Measurements from ENCODE around the gene B4GAT1.
"Not testable (repeated sequence)": the region's sequence is repeated elsewhere in the genome, so short reads cannot be mapped to it uniquely, and the experiment has no call there.

Gene B4GAT1

GRCh38 chr11:66362481-66363147 is 15.2 kb upstream of the B4GAT1 start:
- no peak for DNase-seq

DNA sequence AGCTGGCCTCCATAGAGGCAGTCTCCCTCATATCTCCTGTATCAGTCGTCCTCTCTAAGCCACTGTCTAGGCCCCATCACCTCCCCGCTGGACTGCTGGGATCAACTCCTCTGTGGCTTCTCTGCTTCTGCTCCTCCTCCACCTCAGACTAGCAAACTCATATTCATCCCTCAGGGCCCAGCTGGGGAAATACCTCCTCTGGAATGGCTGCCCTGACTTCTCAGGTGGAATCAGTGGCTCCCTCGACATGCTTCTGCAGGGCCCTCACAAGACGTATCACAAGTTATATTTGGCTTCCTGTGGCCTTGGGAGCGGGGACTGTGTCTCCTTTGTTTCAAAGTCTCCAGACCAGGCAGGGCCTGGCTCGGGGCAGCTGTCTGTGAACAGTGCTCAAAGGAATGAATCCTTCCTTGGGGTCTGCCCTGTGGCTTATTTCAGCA is 14.1 kb upstream of the B4GAT1 start:
- no peak for DNase-seq

- no peak for DNase-seq
Observed at GRCh38 chr11:66360406-66361073, 13.1 kb upstream of the B4GAT1 start.

DNA sequence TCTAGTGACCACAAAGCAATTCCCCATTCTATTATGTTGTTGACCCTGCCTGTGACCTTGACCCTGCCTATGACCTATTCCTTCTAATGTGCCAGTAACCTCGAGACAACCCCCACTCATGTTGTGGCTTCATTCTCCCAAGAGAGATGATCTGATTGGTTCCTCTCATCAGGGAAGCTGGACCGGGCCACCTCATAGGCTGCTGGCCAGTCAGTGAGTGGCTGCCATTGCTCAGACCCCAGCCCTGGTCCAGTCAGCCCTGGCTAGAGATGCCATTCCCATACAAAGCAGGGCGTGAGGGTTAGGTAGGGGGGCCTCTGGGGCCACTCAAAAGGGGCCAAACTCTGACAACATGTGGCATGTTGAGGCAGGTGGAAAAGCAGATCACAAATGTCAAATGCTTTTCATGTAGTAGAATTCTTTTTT is 12.2 kb upstream of the B4GAT1 start:
- no peak for DNase-seq

GRCh38 chr11:66350560-66351235 is 3.3 kb upstream of the B4GAT1 start:
- not testable (repeated sequence) for DNase-seq

DNA sequence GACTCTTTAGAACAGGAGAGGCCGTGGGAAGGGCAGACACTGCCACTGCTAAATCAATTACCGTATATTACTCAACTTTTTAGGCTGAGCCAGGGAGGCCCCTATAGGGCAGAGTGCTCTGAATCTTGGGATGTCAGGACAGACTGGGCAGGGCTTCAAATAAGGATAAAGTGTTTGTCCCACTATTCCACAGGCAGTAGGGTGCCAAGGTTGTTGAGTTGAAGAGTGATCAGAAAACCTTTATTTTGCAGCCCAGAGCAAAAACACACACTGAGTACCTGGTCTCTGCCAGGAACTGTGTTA is 1.6 kb upstream of the B4GAT1 start:
- DNase-seq: no peak

DNA sequence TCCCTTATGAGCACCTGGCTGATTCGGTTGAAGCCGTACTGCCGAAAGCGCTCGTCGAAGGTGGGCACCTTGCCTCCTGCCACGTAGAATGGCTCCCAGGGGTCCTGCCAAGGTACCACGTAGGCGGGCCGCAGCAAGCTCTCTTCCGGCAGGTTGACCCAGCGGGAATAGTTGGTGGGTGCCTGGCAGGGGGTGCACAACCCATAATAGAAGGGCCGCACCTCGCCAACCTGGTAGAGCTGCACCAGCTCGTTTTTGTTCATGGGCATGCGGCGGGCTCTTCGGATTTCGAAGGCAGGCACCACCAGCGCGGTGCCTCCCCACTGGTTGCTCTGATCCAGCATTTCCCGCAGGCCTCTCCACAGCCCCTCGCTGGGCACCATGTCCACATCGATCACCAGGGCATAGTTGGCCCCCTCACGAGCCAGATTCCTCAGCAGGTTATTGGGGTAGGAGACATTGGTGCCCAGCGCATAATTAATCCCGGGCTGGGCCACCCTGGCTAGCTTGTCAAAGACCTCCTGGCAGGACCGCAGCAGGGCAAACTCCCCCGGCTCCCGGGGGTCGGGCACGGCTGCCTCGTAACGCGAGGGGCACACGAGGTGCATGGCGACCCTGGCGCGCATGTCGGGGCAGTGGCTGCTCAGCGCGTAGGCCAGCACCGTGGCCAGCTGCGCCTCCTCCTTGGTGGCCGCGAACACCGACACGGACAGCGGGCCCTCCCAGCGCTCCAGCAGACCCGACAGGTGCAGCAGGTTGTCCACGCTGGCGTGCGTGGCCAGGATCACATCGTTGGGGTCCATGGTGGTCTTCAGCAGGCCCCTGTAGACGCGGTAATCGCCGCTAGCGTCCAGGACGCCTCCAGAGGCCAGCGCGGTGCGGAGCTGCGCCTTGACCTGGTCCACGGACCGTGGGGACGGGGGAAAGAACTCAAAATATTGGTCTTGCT is 679 bp downstream of the B4GAT1 start:
- no peak for DNase-seq

DNA sequence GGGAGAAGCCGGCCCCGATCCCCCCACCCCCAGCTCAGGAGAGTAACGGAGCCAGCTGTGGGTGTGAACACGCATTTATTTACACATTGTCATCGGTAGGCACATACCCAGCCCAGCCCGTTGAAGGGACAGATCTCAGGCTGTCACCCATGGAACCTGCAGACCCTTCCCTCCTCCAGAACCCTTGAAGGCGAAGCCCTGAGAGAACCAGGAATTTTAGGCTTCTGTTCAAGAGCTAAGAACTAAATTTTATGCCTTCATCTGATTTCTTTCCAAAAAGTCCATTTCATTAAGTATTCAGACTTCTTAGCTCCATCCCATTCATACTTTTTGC is 2.1 kb downstream of the B4GAT1 start:
- DNase-seq: no peak

DNA sequence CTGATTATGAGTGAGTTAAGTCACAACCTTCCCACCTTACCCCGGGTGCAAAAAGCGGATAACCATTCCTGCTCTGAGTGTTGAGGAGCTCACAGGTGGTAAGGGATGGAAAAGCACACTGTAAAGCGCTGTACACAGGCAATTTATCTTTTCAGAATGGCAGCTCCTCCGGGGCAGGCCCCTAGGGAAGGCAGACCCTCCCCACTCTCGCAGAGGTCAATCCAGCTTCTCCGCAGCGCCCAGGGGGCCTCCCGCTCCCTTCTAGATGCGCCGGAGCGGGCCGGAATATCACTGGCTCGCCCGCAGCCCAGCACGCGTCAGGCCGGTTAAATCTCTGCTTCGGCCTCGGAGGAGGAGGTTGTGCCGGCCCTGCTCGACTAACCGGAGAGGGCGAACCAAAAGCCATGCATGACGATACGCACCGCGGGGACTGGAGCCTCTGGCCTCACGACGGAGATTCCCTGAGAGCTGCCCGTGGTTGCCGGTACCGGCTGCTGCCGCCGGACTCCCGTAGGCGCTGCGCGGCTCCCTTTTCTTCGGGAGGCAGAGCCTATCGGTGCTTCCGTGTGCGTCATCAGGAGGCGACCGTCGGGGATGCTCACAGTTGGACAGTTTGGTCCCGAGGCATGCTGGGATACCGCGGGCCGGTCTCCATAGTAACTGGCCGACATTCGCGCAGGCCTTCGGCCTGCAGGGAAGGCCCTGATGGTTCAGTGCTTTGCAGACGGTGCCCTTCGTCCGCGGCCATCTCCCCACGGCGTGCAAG is 2.7 kb downstream of the B4GAT1 start, which contains the start of gene BRMS1:
Gene BRMS1, minus strand, starts transcription at position 555 of the 766 bp plus-strand sequence. CDS start 2,870 bp downstream, outside the sequence.
- peak; percentile 95 for DNase-seq

- DNase-seq: no peak
Observed at GRCh38 chr11:66343176-66343575, 4.3 kb downstream of the B4GAT1 start.

DNA sequence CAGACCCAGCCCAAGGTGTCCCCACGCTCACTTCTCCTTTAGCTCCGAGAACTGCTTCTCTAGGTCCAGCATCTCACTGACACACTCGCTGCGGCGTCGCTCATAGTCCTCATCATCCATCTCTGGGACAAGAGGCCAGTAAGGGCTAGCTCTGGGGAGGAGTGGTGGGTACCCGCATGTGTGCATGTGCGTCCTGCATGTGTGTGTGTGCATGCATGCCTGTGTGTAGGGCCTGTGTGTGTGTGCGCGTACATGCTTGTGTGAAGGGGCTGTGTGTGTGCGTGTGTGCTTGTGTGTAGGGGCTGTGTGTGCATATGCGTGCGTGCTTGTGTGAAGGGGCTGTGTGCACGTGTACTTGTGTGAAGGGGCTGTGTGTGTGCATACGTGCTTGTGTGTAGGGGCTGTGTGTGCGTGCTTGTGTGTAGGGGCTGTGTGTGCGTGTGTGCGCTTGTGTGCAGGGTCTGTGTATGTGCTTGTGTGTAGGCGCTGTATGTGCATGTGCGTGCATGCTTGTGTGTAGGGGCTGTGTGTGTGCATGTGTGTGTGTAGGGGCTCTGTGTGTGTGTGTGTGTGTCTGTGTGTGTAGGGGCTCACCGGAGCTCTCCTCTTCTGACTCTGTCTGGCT is 5.8 kb downstream of the B4GAT1 start:
- no peak for DNase-seq

- no peak for DNase-seq
Observed at GRCh38 chr11:66340596-66341501, 6.6 kb downstream of the B4GAT1 start.

DNA sequence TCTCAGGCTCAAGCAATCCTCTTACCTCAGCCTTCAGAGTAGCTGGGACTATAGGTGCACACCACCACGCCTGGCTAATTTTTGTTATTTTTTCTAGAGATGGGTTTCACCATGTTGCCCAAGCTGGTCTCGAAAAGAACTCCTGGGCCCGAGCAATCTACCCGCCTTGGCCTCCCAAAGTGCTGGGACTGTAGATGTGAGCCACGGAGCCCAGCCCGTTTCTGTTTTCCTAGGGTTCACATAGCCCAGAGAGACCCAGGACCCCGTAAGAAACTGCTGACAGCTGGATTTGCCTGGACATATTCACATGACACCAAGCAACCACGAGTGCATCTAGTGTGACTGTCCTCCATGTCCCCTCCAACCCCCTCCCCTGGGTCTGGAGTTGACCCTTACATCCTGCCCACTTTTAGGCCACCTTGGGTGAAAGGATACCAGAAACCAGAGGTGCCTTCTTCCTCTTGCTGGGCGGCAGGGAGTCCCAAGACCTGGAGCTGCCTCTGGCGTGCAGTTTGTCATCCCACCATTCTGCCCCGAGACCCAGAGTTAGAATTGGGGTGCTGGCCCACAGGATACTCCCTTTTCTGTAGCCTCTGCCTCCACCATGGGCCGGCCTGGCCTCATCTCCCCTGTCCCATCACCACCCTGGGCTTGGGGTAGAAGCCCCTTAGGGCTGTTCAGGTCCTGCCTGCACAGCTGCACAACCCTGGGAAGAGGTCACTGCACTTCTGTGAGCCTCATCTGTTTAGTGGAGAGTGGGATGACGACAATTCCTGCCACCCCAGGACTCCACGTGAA is 7.5 kb downstream of the B4GAT1 start:
- no peak for DNase-seq

- no peak for DNase-seq
Observed at GRCh38 chr11:66339162-66339675, 8.2 kb downstream of the B4GAT1 start.

DNA sequence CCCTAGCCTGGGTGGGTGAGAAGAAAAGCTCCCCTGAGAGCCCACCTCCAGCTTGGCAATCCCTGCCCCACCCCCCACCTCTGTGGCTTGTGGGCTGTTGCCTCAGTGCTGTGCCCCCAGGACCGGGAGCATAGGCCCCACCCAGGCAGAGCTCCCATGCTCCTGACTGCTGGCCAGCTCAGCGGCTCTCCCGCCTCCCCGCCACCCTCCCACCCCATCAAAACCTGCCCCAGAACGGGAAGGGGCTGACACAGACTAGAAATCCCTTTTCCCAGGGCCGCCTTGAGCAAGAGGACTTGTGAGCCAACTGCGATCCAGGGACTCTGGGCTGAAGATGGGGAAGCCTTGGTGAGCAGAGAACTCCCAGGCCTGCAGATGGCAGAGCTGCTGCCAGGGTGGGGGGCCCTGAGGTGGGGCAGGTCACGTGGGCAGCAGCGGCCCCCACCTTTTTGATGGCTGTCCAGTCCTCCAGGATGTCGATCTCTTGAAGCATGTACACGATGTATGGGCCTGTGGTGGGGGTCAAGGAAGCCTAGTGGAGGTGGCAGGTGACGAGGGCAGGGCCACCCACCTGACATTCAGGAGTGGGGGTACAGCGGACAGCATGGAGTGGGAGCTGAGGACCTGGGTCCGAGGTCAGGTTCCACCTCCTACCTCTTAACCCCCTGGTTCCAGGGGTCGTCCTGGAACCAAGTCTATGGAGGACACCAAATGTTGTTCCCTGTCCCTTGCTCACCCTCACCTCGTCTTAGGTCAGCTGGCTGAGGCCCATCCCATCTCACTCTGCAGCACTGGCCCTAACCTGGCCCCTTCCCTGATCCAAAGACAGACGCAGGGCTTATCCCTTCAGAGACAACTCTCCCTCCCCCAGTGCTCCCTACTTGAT is 8.9 kb downstream of the B4GAT1 start:
- no peak for DNase-seq

GRCh38 chr11:66337103-66337899 is 10.1 kb downstream of the B4GAT1 start:
- no peak for DNase-seq

- no peak for DNase-seq
Observed at GRCh38 chr11:66336234-66337102, 11.0 kb downstream of the B4GAT1 start, which contains the start of gene RIN1. Gene RIN1, minus strand, starts transcription at chr11:66336434. Its CDS starts 32 bp downstream, at chr11:66336402.
